Transverse colon (tissue), 4 donors: Measurements from ENCODE around the gene GNPDA1. TPM values are rescaled to one million over a fixed set of nuclear protein-coding genes. Genes with fewer than 3 reads are reported as not detected.

Source experiments
- DNase-seq: peaks from one replicate; pipeline ENCODE4 v3.0.0-alpha.2; 2019
- H3K27ac ChIP-seq, 4 donors: fragments of 200-600 bp; sonication (generic); 2 replicates each; pipeline ENCODE4 v1.5.1; 2016 to 2018; ENCODE audit warnings: inconsistent platforms in 4 of 4
- H3K27me3 ChIP-seq: fragments of 200-600 bp; sonication (generic); 2 replicates; pipeline ENCODE4 v1.5.1; 2017; ENCODE audit warnings: inconsistent platforms
- H3K36me3 ChIP-seq, 4 donors: fragments of 200-600 bp; sonication (generic); 2 replicates each; pipeline ENCODE4 v1.5.1; 2017 to 2019; ENCODE audit warnings: inconsistent platforms in 4 of 4
- H3K4me1 ChIP-seq, 4 donors: fragments of 200-600 bp; sonication (generic); 2 replicates each; pipeline ENCODE4 v1.5.1; 2017 to 2020; ENCODE audit warnings: inconsistent platforms in 4 of 4
- H3K4me3 ChIP-seq, 4 donors: fragments of 200-600 bp; sonication (generic); 1 replicate in 1 of 4; 2 replicates in 3 of 4; pipeline versions ENCODE4 v1.5.1 to v1.6.1; 2017 to 2019; ENCODE audit warnings: inconsistent platforms in 4 of 4
- H3K9me3 ChIP-seq, 2 donors: fragments of 200-600 bp; sonication (generic); 2 replicates each; pipeline ENCODE4 v1.5.1; 2017 to 2019; ENCODE audit warnings: inconsistent platforms in 2 of 2
- EP300 ChIP-seq: sonication (generic); formaldehyde crosslinking; IDR thresholded peaks from one replicate; pipeline ENCODE4 v1.6.1; 2017; ENCODE audit warnings: antibody characterized with exemption, low read depth
- POLR2A ChIP-seq: fragments of 450-650 bp; IDR thresholded peaks from one replicate; pipeline ENCODE4 v1.6.1; 2016; ENCODE audit warnings: antibody characterized with exemption, mild to moderate bottlenecking, moderate library complexity
- POLR2AphosphoS5 ChIP-seq, 3 donors: sonication (generic); formaldehyde crosslinking; IDR thresholded peaks; one replicate each; pipeline ENCODE4 v1.6.1; 2016; ENCODE audit warnings: antibody characterized with exemption in 3 of 3
- WGBS, 2 donors: methylation state at CpG; one replicate each; pipeline ENCODE4 v1.1.5; 2018; ENCODE audit warnings: low coverage in 1 of 2; 5-methylcytosine and 5-hydroxymethylcytosine counted together
- in situ Hi-C, 4 donors: fragments of 200-750 bp; cut with MboI; loops; one replicate each; pipeline versions ENCODE4 v1.15.0 to v1.15.1; 2017; ENCODE audit warnings: low sequenced_read_pairs in 3 of 4, low pct_ligation_motif_present in 1 of 4, low pct_unique_long_range_greater_than_20kb in 1 of 4
- intact Hi-C: fragments of 100-400 bp; cut with DNase I; formaldehyde crosslinking; loops from one replicate; pipeline ENCODE4 v1.15.1; 2023; ENCODE audit warnings: low total_unique reads
- total RNA-seq, 4 donors: library from RNA; depleted of rRNA; stranded (reverse); fragments of >200 nt; gene quantifications; one replicate each; pipeline ENCODE4 v1.1.0, GENCODE V29; 2016
- TF ChIP-seq, protein P1 (sequence below), 5 experiments: fragments of 200-600 bp in 3 of 5; fragments of 450-650 bp in 2 of 5; sonication (generic) in 3 of 5; IDR thresholded peaks; 1 replicate in 2 of 5; 2 replicates in 3 of 5; pipeline ENCODE4 v1.5.1; 2016 to 2017; ENCODE audit warnings: antibody characterized with exemption in 5 of 5, inconsistent platforms in 3 of 5, mild to moderate bottlenecking in 2 of 5, moderate library complexity in 1 of 5

Gene GNPDA1
- total RNA-seq, 4 donors from 2014 or later: 1.6 to 24.8 (median 8.9) TPM

DNA sequence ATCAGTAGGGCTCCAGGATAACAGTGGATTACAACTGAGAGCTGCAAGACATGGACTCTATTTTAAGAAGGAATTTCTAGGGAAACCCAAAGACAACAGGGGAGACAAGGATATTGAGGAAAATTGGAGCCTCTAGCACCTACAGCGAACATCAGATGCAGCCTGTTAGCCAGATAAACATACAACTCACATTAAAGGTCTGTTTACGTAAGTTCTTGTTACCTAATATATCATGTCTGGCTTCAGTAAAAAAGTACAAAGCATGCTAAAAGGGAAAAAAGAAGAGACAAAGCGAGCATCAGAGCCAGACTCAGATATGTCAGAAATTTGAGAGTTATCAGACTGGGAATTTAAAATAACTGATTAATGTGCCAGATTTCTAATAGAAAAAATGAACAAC, 17.2 kb downstream of the GNPDA1 start:
- H3K27me3 ChIP-seq: no peaks in the 10 kb centered on the region

DNA sequence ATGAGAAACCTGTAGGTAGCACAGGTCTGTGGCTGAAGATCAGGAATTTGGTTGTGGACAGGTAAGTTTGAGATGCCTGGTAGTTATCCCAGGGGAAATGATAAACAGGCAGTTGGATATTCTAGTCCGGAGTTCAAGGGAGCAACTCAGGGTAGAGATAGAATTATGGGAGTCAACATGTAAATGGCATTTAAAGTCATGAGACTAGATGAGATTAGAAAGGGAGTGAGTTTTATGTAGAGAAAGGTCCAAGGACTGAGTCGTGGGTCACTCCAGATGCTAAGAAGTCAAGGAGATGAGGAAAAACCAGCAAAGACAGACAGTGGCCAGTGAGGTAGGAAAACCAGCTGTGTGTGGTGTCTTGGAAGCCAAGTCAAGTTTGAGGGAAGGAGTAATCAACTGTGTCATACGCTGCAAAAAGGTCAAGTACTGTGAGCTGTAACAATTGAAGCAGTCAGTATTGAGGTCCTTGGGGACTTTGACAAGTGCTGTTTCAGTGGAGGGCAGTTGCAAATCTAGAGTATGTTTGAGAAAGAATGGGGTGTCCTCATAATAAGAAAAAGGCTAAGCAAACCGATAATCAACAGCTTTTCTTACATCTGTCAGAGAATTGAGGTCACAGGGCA, 18.2 kb downstream of the GNPDA1 start:
- H3K4me3 ChIP-seq: no peak overlapping the region
- no peaks in the 10 kb centered on the region for H3K27me3 ChIP-seq
- intact Hi-C loops: no loop called here
- DNase-seq: no peak
- H3K27ac ChIP-seq: no peak overlapping the region
- in situ Hi-C loops: loop anchor here in 3 of 4 donors (5.0 to 10.0 kb wide), 2 partner anchors 140 to 143 kb away; no protein-coding TSS in a partner anchor
- H3K9me3 ChIP-seq: no peaks in the 10 kb centered on the region
- H3K36me3 ChIP-seq: peaks cover 0 to 18% (median 8%) of the 10 kb centered on the region in 4 donors
- no peaks in the 10 kb centered on the region for H3K4me1 ChIP-seq
- TF ChIP-seq POLR2AphosphoS5 (IDR thresholded peaks at IDR 0.05) (no peak), POLR2A (no peak), EP300 (no peak)
- TF ChIP-seq, protein P1, sequence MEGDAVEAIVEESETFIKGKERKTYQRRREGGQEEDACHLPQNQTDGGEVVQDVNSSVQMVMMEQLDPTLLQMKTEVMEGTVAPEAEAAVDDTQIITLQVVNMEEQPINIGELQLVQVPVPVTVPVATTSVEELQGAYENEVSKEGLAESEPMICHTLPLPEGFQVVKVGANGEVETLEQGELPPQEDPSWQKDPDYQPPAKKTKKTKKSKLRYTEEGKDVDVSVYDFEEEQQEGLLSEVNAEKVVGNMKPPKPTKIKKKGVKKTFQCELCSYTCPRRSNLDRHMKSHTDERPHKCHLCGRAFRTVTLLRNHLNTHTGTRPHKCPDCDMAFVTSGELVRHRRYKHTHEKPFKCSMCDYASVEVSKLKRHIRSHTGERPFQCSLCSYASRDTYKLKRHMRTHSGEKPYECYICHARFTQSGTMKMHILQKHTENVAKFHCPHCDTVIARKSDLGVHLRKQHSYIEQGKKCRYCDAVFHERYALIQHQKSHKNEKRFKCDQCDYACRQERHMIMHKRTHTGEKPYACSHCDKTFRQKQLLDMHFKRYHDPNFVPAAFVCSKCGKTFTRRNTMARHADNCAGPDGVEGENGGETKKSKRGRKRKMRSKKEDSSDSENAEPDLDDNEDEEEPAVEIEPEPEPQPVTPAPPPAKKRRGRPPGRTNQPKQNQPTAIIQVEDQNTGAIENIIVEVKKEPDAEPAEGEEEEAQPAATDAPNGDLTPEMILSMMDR (IDR thresholded peaks at IDR 0.05): no peak
- 58 to 65% methylated on average over 3 to 4 of the region's 4 CpGs for WGBS, 2 donors

More for the DNA sequence above, 17.2 kb downstream of the GNPDA1 start:
- DNase-seq: no peak
- H3K36me3 ChIP-seq: peaks cover 0 to 11% (median 6%) of the 10 kb centered on the region in 4 donors
- H3K27ac ChIP-seq: no peak overlapping the region
- in situ Hi-C loops (loop anchor here in 3 of 4 donors (5.0 to 10.0 kb wide), 2 partner anchors 139 to 142 kb away; no protein-coding TSS in a partner anchor), intact Hi-C loops (no loop called here)
- H3K4me3 ChIP-seq: no peak overlapping the region
- no peaks in the 10 kb centered on the region for H3K4me1 ChIP-seq
- H3K9me3 ChIP-seq: no peaks in the 10 kb centered on the region
- TF ChIP-seq POLR2AphosphoS5 (IDR thresholded peaks at IDR 0.05) (no peak), POLR2A (no peak), EP300 (no peak)
- TF ChIP-seq, protein P1 (IDR thresholded peaks at IDR 0.05): no peak
- 89 to 90% methylated on average over 3 of the region's 3 CpGs for WGBS, 2 donors

DNA sequence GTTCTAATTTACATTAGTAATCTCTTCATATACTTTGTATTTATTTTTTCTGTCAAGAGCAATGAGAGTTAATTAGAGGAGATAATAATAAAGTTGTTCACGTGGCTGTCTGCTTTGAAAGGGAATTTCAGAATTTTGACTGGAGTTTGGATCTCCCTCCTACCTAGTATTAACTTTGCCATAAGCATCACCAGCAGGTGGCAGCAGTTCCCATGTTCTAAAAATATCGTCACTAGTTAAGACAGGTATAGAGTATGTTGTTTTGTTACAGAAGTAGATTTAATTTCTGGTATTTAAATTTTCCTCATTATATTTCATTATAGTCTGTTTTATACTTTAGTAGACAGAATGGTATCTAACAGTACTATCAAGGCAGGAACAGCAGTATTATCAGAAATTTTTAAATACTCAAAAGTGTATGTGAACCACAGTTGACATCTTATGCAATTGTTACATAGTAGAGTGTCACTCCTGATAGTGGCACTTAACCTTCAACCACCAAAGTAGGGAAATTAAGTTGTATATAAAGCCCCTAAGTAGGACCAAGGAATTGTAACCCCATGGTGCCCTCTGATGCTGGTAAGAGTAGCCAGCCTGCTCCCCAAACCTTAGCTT, 20.4 kb downstream of the GNPDA1 start:
- in situ Hi-C loops: loop anchor here in 1 of 4 donors (10.0 kb wide), 1 partner anchor 142 kb away; no protein-coding TSS in a partner anchor
- H3K4me1 ChIP-seq: no peaks in the 10 kb centered on the region
- DNase-seq: peak; percentile 79
- no peaks in the 10 kb centered on the region for H3K9me3 ChIP-seq
- H3K4me3 ChIP-seq: no peak overlapping the region
- intact Hi-C loops: no loop called here
- no peaks in the 10 kb centered on the region for H3K27me3 ChIP-seq
- peaks cover 0 to 36% (median 16%) of the 10 kb centered on the region in 4 donors for H3K36me3 ChIP-seq
- no peak overlapping the region for H3K27ac ChIP-seq
- TF ChIP-seq EP300: no peak
- TF ChIP-seq, protein P1 (IDR thresholded peaks at IDR 0.05): peak; percentile 69 to 81 (median 80)
- 8 to 9% methylated on average over 2 of the region's 2 CpGs for WGBS, 2 donors

DNA sequence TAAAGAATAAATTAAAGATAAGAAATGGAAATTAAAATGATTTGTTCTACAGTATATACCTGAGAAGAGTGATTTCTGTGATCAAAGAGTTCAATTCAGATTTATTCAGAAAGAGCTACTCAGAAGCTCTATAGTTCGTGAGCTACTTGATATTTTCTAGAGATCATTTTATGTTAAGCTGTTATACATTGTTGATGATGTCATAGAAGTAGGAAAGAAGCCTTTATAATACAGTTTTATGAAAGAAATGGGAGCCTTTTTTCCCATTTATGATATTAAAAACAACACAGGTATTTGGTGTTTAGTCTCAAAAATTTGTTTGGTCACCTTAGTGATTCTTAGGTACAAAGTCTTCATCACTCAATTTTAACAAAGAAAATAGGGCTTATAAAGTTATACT, 23.1 kb downstream of the GNPDA1 start:
- no peaks in the 10 kb centered on the region for H3K9me3 ChIP-seq
- H3K36me3 ChIP-seq: peaks cover 0 to 60% (median 24%) of the 10 kb centered on the region in 4 donors
- intact Hi-C loops (no loop called here), in situ Hi-C loops (loop anchor here in 1 of 4 donors (10.0 kb wide), 1 partner anchor 145 kb away; no protein-coding TSS in a partner anchor)
- no peaks in the 10 kb centered on the region for H3K27me3 ChIP-seq
- H3K4me1 ChIP-seq: no peaks in the 10 kb centered on the region
- H3K4me3 ChIP-seq: no peak overlapping the region
- no peak for DNase-seq
- no peak overlapping the region for H3K27ac ChIP-seq
- no peak for TF ChIP-seq POLR2A
- no peak for TF ChIP-seq EP300
- TF ChIP-seq POLR2AphosphoS5 (IDR thresholded peaks at IDR 0.05): no peak
- TF ChIP-seq, protein P1 (IDR thresholded peaks at IDR 0.05): no peak
- 0 to 59% methylated on average over 1 of the region's 1 CpG for WGBS, 2 donors
